Endothelial cell of umbilical vein (primary cell): ENCODE data around the gene KIF27. TPM values are rescaled to one million over a fixed set of nuclear protein-coding genes. Genes with fewer than 3 reads are reported as not detected.

ENCODE experiments used
- BruUV-seq: library from RNA; stranded (reverse); fragments of 400-500 nt; replicated peaks from 2 replicates; lab custom pipeline; 2021; lab: Mats Ljungman, UMichigan
- CTCF ChIA-PET: fragments of 300-600, 350-600 bp; sonication (Branson Sonifier 250); formaldehyde crosslinking; loops from one replicate; lab custom pipeline; 2021; ENCODE audit warnings: antibody characterized with exemption, inconsistent platforms; lab: Charles Lee
- POLR2A ChIA-PET: fragments of 300-600, 350-600 bp; sonication (Branson Sonifier 250); formaldehyde crosslinking; loops from one replicate; lab custom pipeline; 2021; ENCODE audit warnings: antibody characterized with exemption, inconsistent platforms; lab: Charles Lee
- DNase-seq: peaks from one replicate; pipeline ENCODE4 v3.0.0-alpha.2; 2011; ENCODE audit warnings: low read depth, low spot score
- FAIRE-seq: peaks from 2 replicates; lab custom pipeline; 2011; peaks lifted over from hg19 to GRCh38; lab: Jason Lieb, UNC
- H2AFZ ChIP-seq: 2 replicates; pipeline ENCODE4 v1.6.0; 2012; ENCODE audit warnings: low read depth, low read length, control low read depth, inconsistent platforms
- H3K27ac ChIP-seq: 2 replicates; pipeline ENCODE4 v1.5.1; 2011; ENCODE audit warnings: low read depth, mild to moderate bottlenecking, control low read depth, low read length, moderate library complexity; ENCODE audit not compliant: insufficient read depth
- H3K27me3 ChIP-seq, 2 experiments: 2 replicates each; pipeline versions ENCODE4 v1.6.0 to v1.6.1; 2011; ENCODE audit warnings: low read length in 2 of 2, mixed read lengths in 1 of 2; ENCODE audit not compliant: control insufficient read depth in 2 of 2, insufficient read depth in 2 of 2
- H3K36me3 ChIP-seq, 2 experiments: 2 replicates in 1 of 2; 3 replicates in 1 of 2; pipeline ENCODE4 v1.5.1; 2011; ENCODE audit warnings: low read length in 2 of 2, mild to moderate bottlenecking in 1 of 2, moderate library complexity in 1 of 2; ENCODE audit not compliant: control insufficient read depth in 2 of 2, insufficient read depth in 2 of 2; ENCODE audit errors: extremely low read depth in 1 of 2
- H3K4me1 ChIP-seq: 3 replicates; pipeline ENCODE4 v1.5.1; 2011; ENCODE audit warnings: mild to moderate bottlenecking, low read length; ENCODE audit not compliant: control insufficient read depth, insufficient read depth; ENCODE audit errors: extremely low read depth
- H3K4me2 ChIP-seq: 2 replicates; pipeline ENCODE4 v1.6.1; 2011; ENCODE audit warnings: low read length, control low read depth, mixed read lengths; ENCODE audit not compliant: insufficient read depth
- H3K4me3 ChIP-seq, 3 experiments: fragments of 200-600 bp in 1 of 3; sonication (generic), shearing (Covaris generic) in 1 of 3; replicated peaks in 1 of 3; 2 replicates each; pipeline ENCODE4 v1.5.1; 2011 to 2016; ENCODE audit warnings: control low read depth in 3 of 3, low read length in 3 of 3, mild to moderate bottlenecking in 2 of 3, inconsistent platforms in 1 of 3, low read depth in 1 of 3, moderate library complexity in 1 of 3; ENCODE audit not compliant: insufficient read depth in 1 of 3
- H3K79me2 ChIP-seq: 2 replicates; pipeline ENCODE4 v1.6.0; 2012; ENCODE audit warnings: low read length, inconsistent platforms; ENCODE audit not compliant: control insufficient read depth, insufficient read depth
- H3K9ac ChIP-seq: replicated peaks from 2 replicates; pipeline ENCODE3; 2011; ENCODE audit warnings: low read length, control low read depth; ENCODE audit not compliant: insufficient read depth; ENCODE audit errors: extremely low read depth
- H3K9me1 ChIP-seq: replicated peaks from 3 replicates; pipeline ENCODE4 v1.6.0; 2011; ENCODE audit warnings: mild to moderate bottlenecking, low read length; ENCODE audit not compliant: control insufficient read depth, insufficient read depth; ENCODE audit errors: extremely low read depth
- H3K9me3 ChIP-seq: replicated peaks from 2 replicates; pipeline ENCODE4 v1.5.1; 2012; ENCODE audit warnings: low read length, inconsistent platforms; ENCODE audit not compliant: control insufficient read depth, insufficient read depth
- H4K20me1 ChIP-seq: replicated peaks from 2 replicates; pipeline ENCODE3; 2011; ENCODE audit warnings: mild to moderate bottlenecking, low read length; ENCODE audit not compliant: control insufficient read depth, insufficient read depth; ENCODE audit errors: extremely low read depth
- CTCF ChIP-seq, 2 donors: IDR thresholded peaks; 1 replicate in 1 of 2; 2 replicates in 1 of 2; pipeline ENCODE4 v1.5.1; 2011; ENCODE audit warnings: low read length in 2 of 2, mild to moderate bottlenecking in 2 of 2, moderate library complexity in 2 of 2, control low read depth in 1 of 2, inconsistent platforms in 1 of 2, low read depth in 1 of 2; ENCODE audit not compliant: insufficient read depth in 1 of 2; ENCODE audit errors: extremely low read depth in 1 of 2
- EZH2 ChIP-seq: IDR thresholded peaks from 2 replicates; pipeline ENCODE4 v1.6.1; 2012; ENCODE audit warnings: borderline replicate concordance, low read depth, mild to moderate bottlenecking, moderate library complexity, low read length, inconsistent platforms; ENCODE audit not compliant: severe bottlenecking
- FOS ChIP-seq: IDR thresholded peaks from 2 replicates; pipeline ENCODE4 v1.6.1; 2011; ENCODE audit warnings: mild to moderate bottlenecking, low read length, moderate library complexity, borderline replicate concordance; ENCODE audit not compliant: insufficient read depth
- GATA2 ChIP-seq: IDR thresholded peaks from 2 replicates; pipeline ENCODE4 v1.7.0; 2011; ENCODE audit warnings: low read depth, mild to moderate bottlenecking, moderate library complexity, mixed read lengths, low read length; ENCODE audit not compliant: insufficient read length, insufficient read depth
- JUN ChIP-seq: IDR thresholded peaks from 2 replicates; pipeline ENCODE4 v1.6.1; 2011; ENCODE audit warnings: borderline replicate concordance, low read depth; ENCODE audit not compliant: insufficient read length, insufficient read depth
- MAX ChIP-seq: IDR thresholded peaks from 2 replicates; pipeline ENCODE4 v1.6.1; 2011; ENCODE audit not compliant: insufficient read depth, insufficient read length
- MYC ChIP-seq: IDR thresholded peaks from one replicate; pipeline ENCODE4 v1.6.1; 2011; ENCODE audit warnings: mild to moderate bottlenecking, low read depth, low read length
- POLR2A ChIP-seq: IDR thresholded peaks from 2 replicates; pipeline ENCODE4 v1.6.1; 2012; ENCODE audit warnings: low read depth, mild to moderate bottlenecking, control low read depth, low read length
- POLR2AphosphoS5 ChIP-seq: IDR thresholded peaks from 2 replicates; pipeline ENCODE4 v1.6.1; 2012; ENCODE audit warnings: low read depth, mild to moderate bottlenecking, control low read depth, low read length, moderate library complexity; ENCODE audit not compliant: insufficient read depth
- dilution Hi-C: fragments of 300-500 bp; cut with MboI; formaldehyde crosslinking; loops from one replicate; pipeline ENCODE4 v1.15.0; 2019; ENCODE audit warnings: low sequenced_read_pairs; ENCODE audit not compliant: extremely low pct_ligation_motif_present
- intact Hi-C: fragments of 100-400 bp; cut with micrococcal nuclease; formaldehyde crosslinking; loops from one replicate; pipeline ENCODE4 v1.10.0; 2022
- polyA plus RNA-seq, 4 experiments: library from polyadenylated mRNA; depleted of rRNA in 3 of 4; stranded (reverse) in 3 of 4; unstranded in 1 of 4; fragments of >200 nt; gene quantifications; 2 replicates each; pipeline versions ENCODE4 v1.2.1 to v1.2.3, GENCODE V29; 2011 to 2012; ENCODE audit warnings: missing spikeins in 1 of 4
- total RNA-seq: library from RNA; stranded (reverse); gene quantifications from 2 replicates; pipeline ENCODE4 v1.2.3, GENCODE V29; 2021

KIF27 gene
- total and polyA plus RNA-seq, 2 donors (not counting 3 experiments of a cell fraction or from before 2014, with no cell fraction given): 0.28 to 3.2 TPM

- H3K27ac ChIP-seq: no peak overlapping the region
- intact Hi-C loops (no loop called here), dilution Hi-C loops (no loop called here)
- no TSS peak for BruUV-seq
- H3K36me3 ChIP-seq: no peaks in the 10 kb centered on the region
- ChIA-PET CTCF (interaction anchor here (2.7 to 3.1 kb wide), 2 partner anchors 12 to 328 kb away, joined by 7 to 15 read pairs; partner anchors contain the start of gene KIF27), POLR2A (no interaction called here)
- peaks cover 7% of the 10 kb centered on the region for H3K4me1 ChIP-seq
- no peak overlapping the region for H3K4me3 ChIP-seq
- FAIRE-seq: no peak
- H3K79me2 ChIP-seq: no peaks in the 10 kb centered on the region
- H2AFZ ChIP-seq: no peak overlapping the region
- peaks cover 0 to under 1% of the 10 kb centered on the region in 2 experiments for H3K27me3 ChIP-seq
- no peaks in the 10 kb centered on the region for H4K20me1 ChIP-seq
- H3K9ac ChIP-seq: no peak overlapping the region
- no peaks in the 10 kb centered on the region for H3K9me3 ChIP-seq
- DNase-seq: no peak
- no peaks in the 10 kb centered on the region for H3K9me1 ChIP-seq
- TF ChIP-seq POLR2AphosphoS5 (no peak), MYC (no peak)
- no peak overlapping the region for H3K4me2 ChIP-seq
Measured at GRCh38 chr9:83932851-83933250, 11.6 kb upstream of the KIF27 start.

- DNase-seq (no peak), FAIRE-seq (no peak)
- Histone ChIP-seq H3K27ac (no peak overlapping the region), H3K27me3 (peaks cover 0 to 4% of the 10 kb centered on the region in 2 experiments), H3K9me1 (no peaks in the 10 kb centered on the region), H4K20me1 (no peaks in the 10 kb centered on the region), H3K4me1 (peaks cover 7% of the 10 kb centered on the region), H3K4me2 (no peak overlapping the region), H3K9ac (no peak overlapping the region), H2AFZ (no peak overlapping the region), H3K9me3 (no peaks in the 10 kb centered on the region), H3K4me3 (no peak overlapping the region), H3K36me3 (no peaks in the 10 kb centered on the region), H3K79me2 (no peaks in the 10 kb centered on the region)
- CTCF ChIA-PET: interaction anchor here (0.7 to 3.1 kb wide), 3 partner anchors 11 to 329 kb away, joined by 6 to 15 read pairs (median 7); partner anchors contain the start of gene KIF27
- intact Hi-C loops (no loop called here), dilution Hi-C loops (no loop called here)
- TF ChIP-seq POLR2A (no peak), MAX (no peak), GATA2 (no peak), POLR2AphosphoS5 (no peak), FOS (no peak), MYC (no peak), EZH2 (no peak), CTCF (IDR thresholded peaks at IDR 0.05; ENCODE audit: extremely low read depth in 1 of 2, insufficient read depth in 1 of 2, low read depth in 1 of 2, low read length in 2 of 2) (no peak), JUN (no peak)
- BruUV-seq: no TSS peak
- POLR2A ChIA-PET: no interaction called here
Measured at GRCh38 chr9:83932011-83932410, 10.8 kb upstream of the KIF27 start.
